ENCODE results near the gene OR9Q1.

Gene OR9Q1

GRCh38 chr11:58055806-58056401 lies 32.2 kb downstream of the OR9Q1 start:
- Histone ChIP-seq H3K27me3 (ENCODE audit: low read depth) (no peaks in the 10 kb centered on the region), H3K4me1 (no peaks in the 10 kb centered on the region), H3K9me3 (no peaks in the 10 kb centered on the region), H3K36me3 (replicated peaks) (no peaks in the 10 kb centered on the region), H3K4me3 (no peak overlapping the region)
- no peak for DNase-seq (ENCODE audit: low spot score in 2 of 2)
- in situ Hi-C loops (cut with MboI; ENCODE audit: low sequenced_read_pairs) = no loop called here

GRCh38 chr11:58057481-58057880 lies 33.8 kb downstream of the OR9Q1 start:
- Histone ChIP-seq H3K4me1 (no peaks in the 10 kb centered on the region), H3K9me3 (no peaks in the 10 kb centered on the region), H3K27me3 (ENCODE audit: low read depth) (no peaks in the 10 kb centered on the region), H3K36me3 (replicated peaks) (no peaks in the 10 kb centered on the region), H3K4me3 (no peak overlapping the region)
- no peak for DNase-seq (ENCODE audit: low spot score in 2 of 2)
- in situ Hi-C loops (cut with MboI; ENCODE audit: low sequenced_read_pairs) = no loop called here

GRCh38 chr11:58058276-58059006 lies 34.8 kb downstream of the OR9Q1 start:
- in situ Hi-C loops (cut with MboI; ENCODE audit: low sequenced_read_pairs) = no loop called here
- H3K4me3 ChIP-seq = no peak overlapping the region
- DNase-seq (ENCODE audit: low spot score in 2 of 2) = no peak
- no peaks in the 10 kb centered on the region for H3K4me1 ChIP-seq
- no peaks in the 10 kb centered on the region for H3K27me3 ChIP-seq (ENCODE audit: low read depth)
- no peaks in the 10 kb centered on the region for H3K36me3 ChIP-seq (replicated peaks)
- H3K9me3 ChIP-seq = no peaks in the 10 kb centered on the region

- H3K27me3 ChIP-seq (ENCODE audit: low read depth) = no peaks in the 10 kb centered on the region
Observed at GRCh38 chr11:58059007-58059350, 35.3 kb downstream of the OR9Q1 start.

GRCh38 chr11:58060535-58060934 lies 36.9 kb downstream of the OR9Q1 start:
- Histone ChIP-seq H3K4me3 (no peak overlapping the region), H3K4me1 (no peaks in the 10 kb centered on the region), H3K9me3 (no peaks in the 10 kb centered on the region), H3K36me3 (replicated peaks) (no peaks in the 10 kb centered on the region), H3K27me3 (ENCODE audit: low read depth) (no peaks in the 10 kb centered on the region)
- no peak for DNase-seq (ENCODE audit: low spot score in 2 of 2)
- in situ Hi-C loops (cut with MboI; ENCODE audit: low sequenced_read_pairs) = no loop called here

More at GRCh38 chr11:58059007-58059350, 35.3 kb downstream of the OR9Q1 start:
- no peaks in the 10 kb centered on the region for H3K9me3 ChIP-seq
- DNase-seq (ENCODE audit: low spot score in 2 of 2) = peak in 1 of 2 experiments; percentile 10
- no peak overlapping the region for H3K4me3 ChIP-seq
- H3K36me3 ChIP-seq (replicated peaks) = no peaks in the 10 kb centered on the region
- H3K4me1 ChIP-seq = no peaks in the 10 kb centered on the region
- in situ Hi-C loops (cut with MboI; ENCODE audit: low sequenced_read_pairs) = no loop called here

GRCh38 chr11:58060939-58061672 lies 37.4 kb downstream of the OR9Q1 start:
- Histone ChIP-seq H3K36me3 (replicated peaks) (no peaks in the 10 kb centered on the region), H3K27me3 (ENCODE audit: low read depth) (no peaks in the 10 kb centered on the region), H3K4me1 (no peaks in the 10 kb centered on the region), H3K4me3 (no peak overlapping the region), H3K9me3 (no peaks in the 10 kb centered on the region)
- DNase-seq (ENCODE audit: low spot score in 2 of 2) = no peak
- in situ Hi-C loops (cut with MboI; ENCODE audit: low sequenced_read_pairs) = no loop called here

- H3K27me3 ChIP-seq (ENCODE audit: low read depth) = no peaks in the 10 kb centered on the region
- no peak for DNase-seq (ENCODE audit: low spot score in 2 of 2)
Observed at GRCh38 chr11:58061813-58062212, 38.1 kb downstream of the OR9Q1 start.

GRCh38 chr11:58067685-58068084 lies 44.0 kb downstream of the OR9Q1 start:
- Histone ChIP-seq H3K9me3 (no peaks in the 10 kb centered on the region), H3K36me3 (replicated peaks) (no peaks in the 10 kb centered on the region), H3K27me3 (ENCODE audit: low read depth) (no peaks in the 10 kb centered on the region), H3K4me3 (no peak overlapping the region), H3K4me1 (no peaks in the 10 kb centered on the region)
- in situ Hi-C loops (cut with MboI; ENCODE audit: low sequenced_read_pairs) = no loop called here
- DNase-seq (ENCODE audit: low spot score in 2 of 2) = no peak

More at GRCh38 chr11:58061813-58062212, 38.1 kb downstream of the OR9Q1 start:
- in situ Hi-C loops (cut with MboI; ENCODE audit: low sequenced_read_pairs) = no loop called here
- H3K4me3 ChIP-seq = no peak overlapping the region
- H3K36me3 ChIP-seq (replicated peaks) = no peaks in the 10 kb centered on the region
- H3K9me3 ChIP-seq = no peaks in the 10 kb centered on the region
- H3K4me1 ChIP-seq = no peaks in the 10 kb centered on the region

GRCh38 chr11:58068655-58069054 lies 45.0 kb downstream of the OR9Q1 start:
- no peaks in the 10 kb centered on the region for H3K4me1 ChIP-seq
- in situ Hi-C loops (cut with MboI; ENCODE audit: low sequenced_read_pairs) = no loop called here
- H3K27me3 ChIP-seq (ENCODE audit: low read depth) = no peaks in the 10 kb centered on the region
- no peak overlapping the region for H3K4me3 ChIP-seq
- H3K9me3 ChIP-seq = no peaks in the 10 kb centered on the region
- H3K36me3 ChIP-seq (replicated peaks) = no peaks in the 10 kb centered on the region
- peak in 1 of 2 experiments; percentile 13 for DNase-seq (ENCODE audit: low spot score in 2 of 2)

- DNase-seq (ENCODE audit: low spot score in 2 of 2) = no peak
- no peaks in the 10 kb centered on the region for H3K4me1 ChIP-seq
- no peak overlapping the region for H3K4me3 ChIP-seq
- H3K27me3 ChIP-seq (ENCODE audit: low read depth) = no peaks in the 10 kb centered on the region
- in situ Hi-C loops (cut with MboI; ENCODE audit: low sequenced_read_pairs) = no loop called here
- no peaks in the 10 kb centered on the region for H3K9me3 ChIP-seq
- no peaks in the 10 kb centered on the region for H3K36me3 ChIP-seq (replicated peaks)
Observed at GRCh38 chr11:58070585-58070984, 46.9 kb downstream of the OR9Q1 start.

GRCh38 chr11:58075781-58076180 lies 52.1 kb downstream of the OR9Q1 start:
- in situ Hi-C loops (cut with MboI; ENCODE audit: low sequenced_read_pairs) = loop anchor here (25.0 kb wide), 1 partner anchor 112 kb away; the partner anchor contains the start of gene OR9Q2
- no peaks in the 10 kb centered on the region for H3K9me3 ChIP-seq
- DNase-seq (ENCODE audit: low spot score in 2 of 2) = no peak

GRCh38 chr11:58086528-58086927 lies 62.8 kb downstream of the OR9Q1 start:
- in situ Hi-C loops (cut with MboI; ENCODE audit: low sequenced_read_pairs) = loop anchor here (25.0 kb wide), 1 partner anchor 101 kb away; the partner anchor contains the start of gene OR9Q2
- Histone ChIP-seq H3K27me3 (ENCODE audit: low read depth) (no peaks in the 10 kb centered on the region), H3K36me3 (replicated peaks) (no peaks in the 10 kb centered on the region), H3K4me3 (no peak overlapping the region), H3K4me1 (no peaks in the 10 kb centered on the region), H3K9me3 (no peaks in the 10 kb centered on the region)
- no peak for DNase-seq (ENCODE audit: low spot score in 2 of 2)

More at GRCh38 chr11:58075781-58076180, 52.1 kb downstream of the OR9Q1 start:
- Histone ChIP-seq H3K36me3 (replicated peaks) (no peaks in the 10 kb centered on the region), H3K4me3 (no peak overlapping the region), H3K4me1 (no peaks in the 10 kb centered on the region), H3K27me3 (ENCODE audit: low read depth) (no peaks in the 10 kb centered on the region)

GRCh38 chr11:58097437-58097836 lies 73.8 kb downstream of the OR9Q1 start:
- no peaks in the 10 kb centered on the region for H3K9me3 ChIP-seq
- in situ Hi-C loops (cut with MboI; ENCODE audit: low sequenced_read_pairs) = loop anchor here (25.0 kb wide), 1 partner anchor 90 kb away; the partner anchor contains the start of gene OR9Q2
- DNase-seq (ENCODE audit: low spot score in 2 of 2) = no peak
- H3K27me3 ChIP-seq (ENCODE audit: low read depth) = no peaks in the 10 kb centered on the region; the same call in 1 of the 2 replicates
- no peaks in the 10 kb centered on the region for H3K36me3 ChIP-seq (replicated peaks)
- H3K4me3 ChIP-seq = no peak overlapping the region
- H3K4me1 ChIP-seq = no peaks in the 10 kb centered on the region

- H3K4me3 ChIP-seq = no peak overlapping the region
- DNase-seq (ENCODE audit: low spot score in 2 of 2) = no peak
- H3K9me3 ChIP-seq = no peaks in the 10 kb centered on the region
- no peaks in the 10 kb centered on the region for H3K27me3 ChIP-seq (ENCODE audit: low read depth)
- H3K4me1 ChIP-seq = no peaks in the 10 kb centered on the region
- in situ Hi-C loops (cut with MboI; ENCODE audit: low sequenced_read_pairs) = no loop called here
- no peaks in the 10 kb centered on the region for H3K36me3 ChIP-seq (replicated peaks)
Observed at GRCh38 chr11:58121096-58121495, 97.4 kb downstream of the OR9Q1 start.

All from HAP-1 (cell line).